ENCODE results near the gene HAPLN2.
A peak's percentile ranks its signal among the peaks of the same experiment; 100 is the strongest.

The HAPLN2 gene

DNA sequence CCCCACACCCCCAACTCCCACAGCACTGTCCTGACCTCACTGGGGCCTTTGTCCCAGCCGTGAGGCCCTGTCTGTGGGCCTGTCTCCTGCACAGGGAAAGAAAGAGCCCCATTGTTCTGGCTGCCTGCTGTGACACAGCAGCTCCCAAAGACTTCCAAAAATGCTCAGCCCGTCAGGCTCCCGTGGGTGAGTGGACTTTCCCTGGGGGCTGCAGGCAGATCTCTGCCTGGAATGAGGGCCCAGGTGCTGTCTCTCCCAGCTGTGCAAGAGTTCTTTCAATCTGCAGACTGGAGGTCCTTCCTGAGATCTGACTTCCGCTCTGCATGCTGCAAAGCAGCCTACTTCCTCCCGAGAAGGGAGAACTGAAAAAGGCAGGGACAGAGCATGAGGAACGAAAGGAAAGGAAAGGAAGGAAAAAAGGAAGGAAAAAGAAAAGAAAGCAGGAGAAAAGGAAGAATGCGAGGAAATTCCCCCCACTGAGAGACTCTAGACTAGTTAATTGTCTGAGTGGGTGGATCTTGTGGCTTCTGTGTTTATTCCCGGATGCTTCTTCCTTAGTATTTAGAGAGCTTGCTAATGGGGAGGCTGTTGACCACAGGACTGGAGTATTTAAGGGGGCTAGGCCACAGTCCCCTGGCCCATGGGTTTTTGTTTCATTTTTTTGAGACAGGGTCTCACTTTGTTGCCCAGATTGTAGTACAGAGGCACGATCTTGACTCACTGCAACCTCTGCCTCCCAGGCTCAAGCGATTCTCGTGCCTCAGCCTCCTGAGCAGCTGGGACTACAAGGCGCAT, 43.0 kb downstream of the HAPLN2 start:
- Histone ChIP-seq H3K9me3 (ENCODE audit: control insufficient read depth, low read length) (no peaks in the 10 kb centered on the region), H3K36me3 (ENCODE audit: control insufficient read depth, insufficient read depth, low read length) (no peaks in the 10 kb centered on the region), H3K4me3 (ENCODE audit: low read depth, low read length) (no peak overlapping the region), H3K4me2 (ENCODE audit: low read length) (no peak overlapping the region), H3K4me1 (no peaks in the 10 kb centered on the region), H3K27me3 (ENCODE audit: control insufficient read depth, insufficient read depth, low read length) (no peaks in the 10 kb centered on the region), H3K27ac (peak overlapping the region; percentile 29), H3K79me2 (no peaks in the 10 kb centered on the region), H2AFZ (no peak overlapping the region), H3K9ac (no peak overlapping the region)
- TF ChIP-seq, protein P1, sequence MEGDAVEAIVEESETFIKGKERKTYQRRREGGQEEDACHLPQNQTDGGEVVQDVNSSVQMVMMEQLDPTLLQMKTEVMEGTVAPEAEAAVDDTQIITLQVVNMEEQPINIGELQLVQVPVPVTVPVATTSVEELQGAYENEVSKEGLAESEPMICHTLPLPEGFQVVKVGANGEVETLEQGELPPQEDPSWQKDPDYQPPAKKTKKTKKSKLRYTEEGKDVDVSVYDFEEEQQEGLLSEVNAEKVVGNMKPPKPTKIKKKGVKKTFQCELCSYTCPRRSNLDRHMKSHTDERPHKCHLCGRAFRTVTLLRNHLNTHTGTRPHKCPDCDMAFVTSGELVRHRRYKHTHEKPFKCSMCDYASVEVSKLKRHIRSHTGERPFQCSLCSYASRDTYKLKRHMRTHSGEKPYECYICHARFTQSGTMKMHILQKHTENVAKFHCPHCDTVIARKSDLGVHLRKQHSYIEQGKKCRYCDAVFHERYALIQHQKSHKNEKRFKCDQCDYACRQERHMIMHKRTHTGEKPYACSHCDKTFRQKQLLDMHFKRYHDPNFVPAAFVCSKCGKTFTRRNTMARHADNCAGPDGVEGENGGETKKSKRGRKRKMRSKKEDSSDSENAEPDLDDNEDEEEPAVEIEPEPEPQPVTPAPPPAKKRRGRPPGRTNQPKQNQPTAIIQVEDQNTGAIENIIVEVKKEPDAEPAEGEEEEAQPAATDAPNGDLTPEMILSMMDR (IDR thresholded peaks at IDR 0.05): no peak

GRCh38 chr1:156662800-156663055, 43.5 kb downstream of the HAPLN2 start:
- H2AFZ ChIP-seq: no peak overlapping the region
- no peaks in the 10 kb centered on the region for H3K79me2 ChIP-seq
- H3K4me1 ChIP-seq: no peaks in the 10 kb centered on the region
- H3K9ac ChIP-seq: no peak overlapping the region
- H3K9me3 ChIP-seq (ENCODE audit: control insufficient read depth, low read length): no peaks in the 10 kb centered on the region
- H3K27me3 ChIP-seq (ENCODE audit: control insufficient read depth, insufficient read depth, low read length): no peaks in the 10 kb centered on the region
- peak overlapping the region; percentile 29 for H3K27ac ChIP-seq
- no peak overlapping the region for H3K4me2 ChIP-seq (ENCODE audit: low read length)
- no peaks in the 10 kb centered on the region for H3K36me3 ChIP-seq (ENCODE audit: control insufficient read depth, insufficient read depth, low read length)
- H3K4me3 ChIP-seq (ENCODE audit: low read depth, low read length): no peak overlapping the region
- TF ChIP-seq, protein P1 (IDR thresholded peaks at IDR 0.05): no peak

- Histone ChIP-seq H3K9ac (no peak overlapping the region), H2AFZ (no peak overlapping the region), H3K4me2 (ENCODE audit: low read length) (no peak overlapping the region), H3K79me2 (no peaks in the 10 kb centered on the region), H3K36me3 (ENCODE audit: control insufficient read depth, insufficient read depth, low read length) (no peaks in the 10 kb centered on the region), H3K4me1 (no peaks in the 10 kb centered on the region), H3K4me3 (ENCODE audit: low read depth, low read length) (no peak overlapping the region), H3K27ac (peak overlapping the region; percentile 29), H3K9me3 (ENCODE audit: control insufficient read depth, low read length) (no peaks in the 10 kb centered on the region), H3K27me3 (ENCODE audit: control insufficient read depth, insufficient read depth, low read length) (no peaks in the 10 kb centered on the region)
- TF ChIP-seq, protein P1 (IDR thresholded peaks at IDR 0.05): no peak
These were observed 44.0 kb downstream of the HAPLN2 start for GRCh38 chr1:156663178-156663577.

DNA sequence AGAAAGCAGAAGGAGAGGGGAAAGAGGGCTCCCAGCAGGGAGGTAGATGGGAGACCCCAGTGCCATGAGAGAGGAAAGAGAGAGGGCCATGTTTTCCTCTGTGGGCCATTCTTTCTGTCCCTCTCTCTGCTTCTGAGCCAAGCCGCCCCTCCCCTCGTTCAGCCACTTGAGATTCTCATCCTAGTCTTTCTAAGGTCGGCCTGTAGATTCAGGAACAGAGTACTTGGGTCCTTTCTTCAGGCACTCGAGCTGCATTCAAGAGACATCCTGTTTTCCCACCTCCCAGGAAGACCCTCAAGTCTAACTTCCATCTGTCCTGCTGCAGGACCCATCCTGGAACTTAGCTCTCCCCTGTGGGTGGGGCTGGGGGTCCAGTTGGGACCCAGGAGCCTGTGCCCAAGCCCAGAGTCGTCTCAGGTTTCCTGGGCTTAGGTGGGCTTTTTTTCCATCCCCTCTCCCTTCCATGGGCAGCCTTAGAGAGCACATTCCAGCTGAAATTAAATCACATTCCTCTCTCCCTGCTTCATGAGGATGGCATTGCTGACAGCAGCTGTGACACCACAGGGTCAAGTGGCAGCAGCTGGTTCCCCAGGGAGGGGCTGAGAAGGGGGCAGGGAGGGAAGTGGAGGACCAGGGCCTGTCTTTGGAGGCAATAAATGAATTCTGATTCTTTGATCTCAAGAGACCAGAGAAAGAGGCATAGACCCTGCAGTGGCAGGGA, 45.0 kb downstream of the HAPLN2 start:
- no peak overlapping the region for H3K9ac ChIP-seq
- H3K4me2 ChIP-seq (ENCODE audit: low read length): no peak overlapping the region
- no peaks in the 10 kb centered on the region for H3K36me3 ChIP-seq (ENCODE audit: control insufficient read depth, insufficient read depth, low read length)
- H3K79me2 ChIP-seq: no peaks in the 10 kb centered on the region
- peak overlapping the region; percentile 61 for H3K27ac ChIP-seq
- no peak overlapping the region for H3K4me3 ChIP-seq (ENCODE audit: low read depth, low read length)
- H2AFZ ChIP-seq: no peak overlapping the region
- H3K4me1 ChIP-seq: no peaks in the 10 kb centered on the region
- TF ChIP-seq, protein P1 (IDR thresholded peaks at IDR 0.05): no peak
- H3K27me3 ChIP-seq (ENCODE audit: control insufficient read depth, insufficient read depth, low read length): no peaks in the 10 kb centered on the region
- H3K9me3 ChIP-seq (ENCODE audit: control insufficient read depth, low read length): no peaks in the 10 kb centered on the region

Measured in parathyroid adenoma (tissue), 2 donors.